GM12878 (cell line): ENCODE data around the gene PIGS. TPM values are rescaled to one million over a fixed set of nuclear protein-coding genes. Genes with fewer than 3 reads are reported as not detected.

Source experiments
- ATAC-seq: fragments of 200-7000 bp; cut with Tn5 transposase; 3 replicates; pipeline ENCODE4 v1.9.1; 2020; ENCODE audit warnings: mild to moderate bottlenecking, moderate library complexity
- BruUV-seq: library from RNA; stranded (reverse); fragments of 400-500 nt; replicated peaks from 2 replicates; lab custom pipeline; 2021; lab: Mats Ljungman, UMichigan
- CTCF ChIA-PET: fragments of 300-600 bp; sonication (Branson Sonifier 250); formaldehyde crosslinking; extraction: SDS; loops from one replicate; lab custom pipeline; 2021; ENCODE audit warnings: inconsistent platforms; lab: Yijun Ruan, JAX
- POLR2A ChIA-PET: fragments of 350-600 bp; formaldehyde crosslinking; extraction: SDS; loops from one replicate; lab custom pipeline; 2021; ENCODE audit warnings: inconsistent platforms; lab: Charles Lee
- RAD21 ChIA-PET: fragments of 300-600 bp; sonication (Branson Sonifier 250); formaldehyde crosslinking; loops from one replicate; lab custom pipeline; 2023; ENCODE audit warnings: antibody characterized with exemption; ENCODE audit not compliant: unreplicated experiment; lab: Charles Lee
- SMC1A ChIA-PET: fragments of 300-600 bp; sonication (Branson Sonifier 250); formaldehyde crosslinking; loops from one replicate; lab custom pipeline; 2023; ENCODE audit not compliant: unreplicated experiment, uncharacterized antibody; lab: Charles Lee
- DNase-seq: peaks from one replicate; pipeline ENCODE4 v3.0.0-alpha.2; 2011; ENCODE audit warnings: low read depth, low spot score
- FAIRE-seq: peaks from 3 replicates; lab custom pipeline; 2011; peaks lifted over from hg19 to GRCh38; lab: Jason Lieb, UNC
- H2AFZ ChIP-seq: 2 replicates; pipeline ENCODE4 v1.6.0; 2011; ENCODE audit warnings: low read depth, low read length, control low read depth; ENCODE audit not compliant: control insufficient read depth
- H3K27ac ChIP-seq: 2 replicates; pipeline ENCODE4 v1.5.1; 2011; ENCODE audit warnings: control low read depth; ENCODE audit not compliant: control insufficient read depth, insufficient read depth
- H3K27me3 ChIP-seq, 2 experiments: replicated peaks in 1 of 2; 2 replicates each; pipeline versions ENCODE4 v1.6.0 to v1.6.1; 2011; ENCODE audit warnings: low read length in 1 of 2; ENCODE audit not compliant: control insufficient read depth in 2 of 2, insufficient read depth in 2 of 2
- H3K36me3 ChIP-seq, 2 experiments: 2 replicates each; pipeline ENCODE4 v1.5.1; 2011; ENCODE audit warnings: low read length in 1 of 2; ENCODE audit not compliant: control insufficient read depth in 2 of 2, insufficient read depth in 2 of 2
- H3K4me1 ChIP-seq: 2 replicates; pipeline ENCODE4 v1.6.1; 2011; ENCODE audit warnings: mild to moderate bottlenecking, low read length, moderate library complexity, mixed read lengths; ENCODE audit not compliant: control insufficient read depth, insufficient read depth
- H3K4me2 ChIP-seq: 2 replicates; pipeline ENCODE4 v1.6.0; 2011; ENCODE audit warnings: control low read depth; ENCODE audit not compliant: control insufficient read depth, insufficient read depth
- H3K4me3 ChIP-seq: fragments of 200-600 bp; sonication (generic); 2 replicates; pipeline ENCODE4 v1.5.1; 2016
- H3K79me2 ChIP-seq: 2 replicates; pipeline ENCODE4 v1.6.0; 2011; ENCODE audit warnings: low read length; ENCODE audit not compliant: control insufficient read depth, insufficient read depth
- H3K9ac ChIP-seq: 2 replicates; pipeline ENCODE4 v1.8.0; 2011; ENCODE audit warnings: low read length, control low read depth, mixed read lengths; ENCODE audit not compliant: control insufficient read depth, insufficient read depth
- H3K9me3 ChIP-seq: replicated peaks from 3 replicates; pipeline ENCODE4 v1.5.1; 2011; ENCODE audit warnings: mild to moderate bottlenecking, low read length; ENCODE audit not compliant: control insufficient read depth, insufficient read depth
- H4K20me1 ChIP-seq: 2 replicates; pipeline ENCODE4 v1.6.0; 2011; ENCODE audit not compliant: control insufficient read depth, insufficient read depth
- EGR1 ChIP-seq, 2 experiments: IDR thresholded peaks; 1 replicate in 1 of 2; 2 replicates in 1 of 2; pipeline ENCODE4 v1.6.1; 2011 to 2012; ENCODE audit warnings: low read depth in 2 of 2, low read length in 2 of 2, borderline replicate concordance in 1 of 2, mild to moderate bottlenecking in 1 of 2, moderate library complexity in 1 of 2
- ESRRA ChIP-seq: IDR thresholded peaks from 2 replicates; pipeline ENCODE4 v1.6.1; 2012; ENCODE audit warnings: mild to moderate bottlenecking, low read length, improper control_type of control experiment
- HDAC2 ChIP-seq: fragments of 200-600 bp; sonication (generic); IDR thresholded peaks from 2 replicates; pipeline ENCODE4 v1.6.1; 2017
- IRF3 ChIP-seq: fragments of 450-650 bp; IDR thresholded peaks from 2 replicates; pipeline ENCODE4 v1.6.1; 2014; ENCODE audit warnings: mild to moderate bottlenecking
- JUNB ChIP-seq: IDR thresholded peaks from 2 replicates; pipeline ENCODE4 v1.6.1; 2016; ENCODE audit warnings: antibody characterized with exemption, mild to moderate bottlenecking
- MEF2B ChIP-seq: fragments of 450-650 bp; IDR thresholded peaks from 2 replicates; pipeline ENCODE4 v1.6.1; 2018; ENCODE audit warnings: mild to moderate bottlenecking, moderate library complexity; ENCODE audit not compliant: partially characterized antibody, poor library complexity, severe bottlenecking
- SP1 ChIP-seq: IDR thresholded peaks from one replicate; pipeline ENCODE4 v1.6.1; 2011; ENCODE audit warnings: low read depth, low read length
- TCF12 ChIP-seq: IDR thresholded peaks from 2 replicates; pipeline ENCODE4 v1.6.1; 2011; ENCODE audit warnings: low read depth, mild to moderate bottlenecking, low read length
- WRNIP1 ChIP-seq: IDR thresholded peaks from 2 replicates; pipeline ENCODE4 v1.6.1; 2011; ENCODE audit warnings: low read depth, low read length, improper control_type of control experiment, borderline replicate concordance
- YBX1 ChIP-seq: fragments of 450-650 bp; IDR thresholded peaks from 2 replicates; pipeline ENCODE4 v1.6.1; 2016; ENCODE audit warnings: antibody characterized with exemption
- ZBTB33 ChIP-seq: fragments of 450-650 bp; IDR thresholded peaks from 2 replicates; pipeline ENCODE4 v1.6.1; 2017; ENCODE audit warnings: mild to moderate bottlenecking
- ZNF217 ChIP-seq: fragments of 450-650 bp; IDR thresholded peaks from 2 replicates; pipeline ENCODE4 v1.6.1; 2017; ENCODE audit warnings: antibody characterized with exemption, mild to moderate bottlenecking
- ZNF274 ChIP-seq: IDR thresholded peaks from one replicate; pipeline ENCODE4 v1.8.0; 2011; ENCODE audit not compliant: insufficient read length, insufficient read depth
- WGBS: methylation state at CpG from one replicate; pipeline ENCODE4 v1.1.6; 2016; ENCODE audit warnings: low lambda C conversion rate; ENCODE audit not compliant: insufficient replicate concordance, insufficient coverage; ENCODE audit errors: missing lambda C conversion rate; 5-methylcytosine and 5-hydroxymethylcytosine counted together
- in situ Hi-C: fragments of 300-500 bp; cut with MboI; formaldehyde crosslinking; loops from 9 replicates; pipeline ENCODE4 v1.14.3; 2018; ENCODE audit warnings: mixed read lengths
- intact Hi-C: fragments of 100-400 bp; cut with micrococcal nuclease; formaldehyde crosslinking; loops from one replicate; pipeline ENCODE4 v1.14.2; 2022; ENCODE audit not compliant: unreplicated experiment
- polyA plus RNA-seq, 11 experiments: library from polyadenylated mRNA; depleted of rRNA in 4 of 11; unstranded in 6 of 11; stranded (reverse) in 5 of 11; fragments of >200 nt; fragmentation: Nextera tagmentation in 4 of 11; fragmentation: Illumina TruSeq in 1 of 11; extraction: Ambion mirVana in 4 of 11; extraction: Trizol in 1 of 11; gene quantifications; 1 replicate in 1 of 11; 2 replicates in 10 of 11; pipeline versions ENCODE4 v1.2.1 to v1.2.3, GENCODE V29; 2011 to 2016; ENCODE audit warnings: inconsistent platforms in 2 of 11, missing spikeins in 2 of 11, low read depth in 1 of 11
- total RNA-seq, 4 experiments: library from RNA; depleted of rRNA in 3 of 4; stranded (reverse); fragments of >200 nt in 3 of 4; fragmentation: Illumina TruSeq in 1 of 4; extraction: Trizol in 1 of 4; gene quantifications; 2 replicates each; pipeline versions ENCODE4 v1.2.1 to v1.2.3, GENCODE V29; 2013 to 2021

The PIGS gene
- total and polyA plus RNA-seq, 10 of the 15 experiments (the other 5 are each of a cell fraction or from before 2014, with no cell fraction given): 27.5 to 73.7 (median 50.7) TPM

GRCh38 chr17:28545141-28545503, 26.2 kb downstream of the PIGS start (continued):
- TF ChIP-seq MEF2B: no peak
- TF ChIP-seq ESRRA: no peak
- TF ChIP-seq HDAC2: no peak
- TF ChIP-seq YBX1: no peak
- no peak for TF ChIP-seq SP1
- no peak for TF ChIP-seq ZBTB33
- no peak for TF ChIP-seq ZNF217

GRCh38 chr17:28544402-28545140, 26.8 kb downstream of the PIGS start:
- ChIA-PET CTCF (interaction anchor here (0.6 to 13.9 kb wide), 2 partner anchors 47 to 404 kb away, joined by 3 to 316 read pairs; no protein-coding TSS in a partner anchor), POLR2A (interaction anchor here (0.6 to 1.5 kb wide), 8 partner anchors 12 to 350 kb away, joined by 3 to 7 read pairs (median 4); partner anchors contain the start of genes IFT20 and TNFAIP1), SMC1A (interaction anchor here (0.7 to 2.4 kb wide), 4 partner anchors 25 to 49 kb away, joined by 3 to 10 read pairs (median 4); no protein-coding TSS in a partner anchor), RAD21 (interaction anchor here (0.6 to 1.4 kb wide), 5 partner anchors 21 to 746 kb away, joined by 3 to 6 read pairs (median 4); no protein-coding TSS in a partner anchor)
- Histone ChIP-seq H3K9me3 (no peaks in the 10 kb centered on the region), H3K4me2 (no peak overlapping the region), H3K27ac (no peak overlapping the region), H3K4me3 (no peak overlapping the region), H2AFZ (no peak overlapping the region), H3K4me1 (peaks cover 26% of the 10 kb centered on the region), H3K9ac (no peak overlapping the region), H3K79me2 (peaks cover 22% of the 10 kb centered on the region), H3K27me3 (no peaks in the 10 kb centered on the region), H3K36me3 (peaks cover 2 to 3% of the 10 kb centered on the region in 2 experiments; a peak in 1 of 4 replicates), H4K20me1 (no peaks in the 10 kb centered on the region)
- DNase-seq (no peak), ATAC-seq (no peak), FAIRE-seq (no peak)
- no TSS peak for BruUV-seq
- in situ Hi-C loops (loop anchor here (5.0 to 10.0 kb wide), 2 partner anchors 47 to 170 kb away; partner anchors contain the start of genes SARM1 and VTN), intact Hi-C loops (loop anchor here (2.0 to 10.0 kb wide), 4 partner anchors 44 to 170 kb away; partner anchors contain the start of genes SARM1 and VTN)
- WGBS: 54% methylated on average over 4 of the region's 4 CpGs
- TF ChIP-seq IRF3: no peak
- TF ChIP-seq ZNF274: no peak
- no peak for TF ChIP-seq TCF12
- TF ChIP-seq EGR1 (IDR thresholded peaks at IDR 0.05; ENCODE audit: borderline replicate concordance in 1 of 2, low read depth in 2 of 2, low read length in 2 of 2): no peak
- TF ChIP-seq JUNB: no peak
- no peak for TF ChIP-seq WRNIP1
